ENCODE data around the gene HOXC10. TPM values are rescaled to one million over a fixed set of nuclear protein-coding genes. Genes with fewer than 3 reads are reported as not detected.

Gene HOXC10
- total RNA-seq, 1 donor from 2014 or later = not detected

GRCh38 chr12:53976823-53977595, 7.9 kb upstream of the HOXC10 start:
- H3K36me3 ChIP-seq (ENCODE audit: insufficient read depth, low read length) = no peaks in the 10 kb centered on the region
- H3K4me3 ChIP-seq (ENCODE audit: insufficient read depth, low read depth, low read length) = no peak overlapping the region
- H3K4me2 ChIP-seq (ENCODE audit: low read length) = no peak overlapping the region
- peaks cover 15% of the 10 kb centered on the region for H3K9me3 Mint-ChIP-seq (ENCODE audit: unreplicated experiment)
- no peak overlapping the region for H3K27ac Mint-ChIP-seq (ENCODE audit: unreplicated experiment)
- no peaks in the 10 kb centered on the region for H3K79me2 ChIP-seq (ENCODE audit: insufficient read depth, low read length)
- TF ChIP-seq EZH2 (IDR thresholded peaks at IDR 0.05; ENCODE audit: insufficient read depth, low read length) = no peak
- no peak for TF ChIP-seq CTCF (IDR thresholded peaks at IDR 0.05; ENCODE audit: insufficient read depth, low read depth, low read length)
- H4K20me1 ChIP-seq (ENCODE audit: insufficient read depth, low read length) = no peaks in the 10 kb centered on the region
- H3K27ac ChIP-seq (ENCODE audit: low read depth, low read length) = no peak overlapping the region
- H3K9me3 ChIP-seq (ENCODE audit: insufficient read depth, low read depth, low read length) = peaks cover 5% of the 10 kb centered on the region
- FAIRE-seq (no peak), DNase-seq (ENCODE audit: low read depth) (no peak)
- no peak overlapping the region for H3K9ac ChIP-seq (ENCODE audit: low read length)
- peaks cover 93% of the 10 kb centered on the region for H3K27me3 ChIP-seq (ENCODE audit: insufficient read depth, low read length)
- no peaks in the 10 kb centered on the region for H3K4me1 Mint-ChIP-seq (ENCODE audit: low read depth, unreplicated experiment)
- no peaks in the 10 kb centered on the region for H3K4me1 ChIP-seq (ENCODE audit: insufficient read depth, low read length)
- no peak overlapping the region for H3K4me3 Mint-ChIP-seq (ENCODE audit: unreplicated experiment)
- no peaks in the 10 kb centered on the region for H3K36me3 Mint-ChIP-seq (ENCODE audit: low read depth, unreplicated experiment)
- H2AFZ ChIP-seq (ENCODE audit: low read depth, low read length) = no peak overlapping the region
- H3K27me3 Mint-ChIP-seq (ENCODE audit: low read depth, unreplicated experiment) = peaks cover 86% of the 10 kb centered on the region

GRCh38 chr12:53977596-53978445, 7.1 kb upstream of the HOXC10 start:
- H3K4me3 ChIP-seq (ENCODE audit: insufficient read depth, low read depth, low read length) = no peak overlapping the region

More at GRCh38 chr12:53977596-53978445, 7.1 kb upstream of the HOXC10 start:
- no peak overlapping the region for H3K4me2 ChIP-seq (ENCODE audit: low read length)
- H4K20me1 ChIP-seq (ENCODE audit: insufficient read depth, low read length) = no peaks in the 10 kb centered on the region
- no peaks in the 10 kb centered on the region for H3K4me1 Mint-ChIP-seq (ENCODE audit: low read depth, unreplicated experiment)
- H3K36me3 ChIP-seq (ENCODE audit: insufficient read depth, low read length) = no peaks in the 10 kb centered on the region
- no peak overlapping the region for H3K27ac ChIP-seq (ENCODE audit: low read depth, low read length)
- H3K27me3 Mint-ChIP-seq (ENCODE audit: low read depth, unreplicated experiment) = peaks cover 84% of the 10 kb centered on the region
- H2AFZ ChIP-seq (ENCODE audit: low read depth, low read length) = no peak overlapping the region
- DNase-seq (ENCODE audit: low read depth) (no peak), FAIRE-seq (no peak)
- H3K27me3 ChIP-seq (ENCODE audit: insufficient read depth, low read length) = peaks cover 93% of the 10 kb centered on the region
- H3K27ac Mint-ChIP-seq (ENCODE audit: unreplicated experiment) = no peak overlapping the region
- no peak overlapping the region for H3K4me3 Mint-ChIP-seq (ENCODE audit: unreplicated experiment)
- H3K9me3 Mint-ChIP-seq (ENCODE audit: unreplicated experiment) = peaks cover 14% of the 10 kb centered on the region
- H3K4me1 ChIP-seq (ENCODE audit: insufficient read depth, low read length) = no peaks in the 10 kb centered on the region
- H3K36me3 Mint-ChIP-seq (ENCODE audit: low read depth, unreplicated experiment) = no peaks in the 10 kb centered on the region
- H3K9me3 ChIP-seq (ENCODE audit: insufficient read depth, low read depth, low read length) = peaks cover 5% of the 10 kb centered on the region
- no peak overlapping the region for H3K9ac ChIP-seq (ENCODE audit: low read length)
- no peaks in the 10 kb centered on the region for H3K79me2 ChIP-seq (ENCODE audit: insufficient read depth, low read length)
- TF ChIP-seq EZH2 (IDR thresholded peaks at IDR 0.05; ENCODE audit: insufficient read depth, low read length) = no peak
- no peak for TF ChIP-seq CTCF (IDR thresholded peaks at IDR 0.05; ENCODE audit: insufficient read depth, low read depth, low read length)

All from astrocyte (in vitro differentiated cells and primary cell).